Trophoblast cell (in vitro differentiated cells and primary cell): ENCODE data around the gene ME1.
A peak's percentile ranks its signal among the peaks of the same experiment; 100 is the strongest.

Experiments
- DNase-seq, 2 donors: peaks; one replicate each; pipeline ENCODE4 v3.0.0-alpha.2; 2016
- H2AFZ ChIP-seq: 2 replicates; pipeline ENCODE4 v1.6.1; 2013; ENCODE audit warnings: low read length, moderate library complexity, mild to moderate bottlenecking; ENCODE audit not compliant: insufficient read depth, poor library complexity
- H2AK5ac ChIP-seq: 2 replicates; pipeline ENCODE4 v1.6.1; 2013; ENCODE audit warnings: mild to moderate bottlenecking, low read length
- H2BK120ac ChIP-seq: 2 replicates; pipeline ENCODE4 v1.6.1; 2013; ENCODE audit warnings: low read length, mild to moderate bottlenecking, moderate library complexity; ENCODE audit not compliant: insufficient read depth, poor library complexity
- H2BK12ac ChIP-seq: 2 replicates; pipeline ENCODE4 v1.6.1; 2013; ENCODE audit warnings: mild to moderate bottlenecking, low read length, moderate library complexity
- H2BK5ac ChIP-seq: 2 replicates; pipeline ENCODE4 v1.6.1; 2013; ENCODE audit warnings: low read length, low read depth, moderate library complexity, mild to moderate bottlenecking; ENCODE audit not compliant: poor library complexity
- H3K14ac ChIP-seq: 2 replicates; pipeline ENCODE4 v1.6.1; 2013; ENCODE audit warnings: mild to moderate bottlenecking, low read length
- H3K18ac ChIP-seq: 2 replicates; pipeline ENCODE4 v1.6.1; 2013; ENCODE audit warnings: mild to moderate bottlenecking, low read length
- H3K23ac ChIP-seq: 2 replicates; pipeline ENCODE4 v1.6.1; 2013; ENCODE audit warnings: low read length
- H3K27ac ChIP-seq: 2 replicates; pipeline ENCODE4 v1.5.1; 2013; ENCODE audit warnings: low read depth, mild to moderate bottlenecking, inconsistent platforms, low read length, moderate library complexity
- H3K27me3 ChIP-seq: 2 replicates; pipeline ENCODE4 v1.6.1; 2013; ENCODE audit warnings: inconsistent platforms, mild to moderate bottlenecking, low read length, moderate library complexity; ENCODE audit not compliant: insufficient read depth
- H3K36me3 ChIP-seq, 2 experiments: 1 replicate in 1 of 2; 2 replicates in 1 of 2; pipeline ENCODE4 v1.6.1; 2013; ENCODE audit warnings: low read length in 2 of 2, mild to moderate bottlenecking in 2 of 2, moderate library complexity in 1 of 2; ENCODE audit not compliant: insufficient read depth in 2 of 2, control insufficient read depth in 1 of 2
- H3K4ac ChIP-seq: 2 replicates; pipeline ENCODE4 v1.6.1; 2013; ENCODE audit warnings: low read depth, mild to moderate bottlenecking, low read length, moderate library complexity
- H3K4me1 ChIP-seq, 2 experiments: 1 replicate in 1 of 2; 2 replicates in 1 of 2; pipeline ENCODE4 v1.6.1; 2013; ENCODE audit warnings: low read length in 2 of 2, mild to moderate bottlenecking in 2 of 2, moderate library complexity in 1 of 2; ENCODE audit not compliant: insufficient read depth in 2 of 2, control insufficient read depth in 1 of 2
- H3K4me2 ChIP-seq: 2 replicates; pipeline ENCODE4 v1.6.1; 2013; ENCODE audit warnings: inconsistent platforms, mild to moderate bottlenecking, low read length, moderate library complexity
- H3K4me3 ChIP-seq: 2 replicates; pipeline ENCODE4 v1.5.1; 2013; ENCODE audit warnings: mild to moderate bottlenecking, low read depth, low read length, inconsistent platforms
- H3K79me1 ChIP-seq: one replicate; pipeline ENCODE4 v1.6.1; 2013; ENCODE audit warnings: low read length
- H3K79me2 ChIP-seq: 2 replicates; pipeline ENCODE4 v1.6.1; 2013; ENCODE audit warnings: low read length, mild to moderate bottlenecking; ENCODE audit not compliant: control insufficient read depth, insufficient read depth, poor library complexity
- H3K9ac ChIP-seq: 2 replicates; pipeline ENCODE4 v1.6.1; 2013; ENCODE audit warnings: mild to moderate bottlenecking, low read length
- H3K9me3 ChIP-seq: 2 replicates; pipeline ENCODE4 v1.6.1; 2013; ENCODE audit warnings: low read depth, mild to moderate bottlenecking, control low read depth, inconsistent platforms, low read length; ENCODE audit not compliant: insufficient read depth
- H4K12ac ChIP-seq: 2 replicates; pipeline ENCODE4 v1.6.1; 2013; ENCODE audit warnings: low read depth, mild to moderate bottlenecking, low read length, moderate library complexity
- H4K8ac ChIP-seq: 2 replicates; pipeline ENCODE4 v1.6.1; 2013; ENCODE audit warnings: low read depth, mild to moderate bottlenecking, low read length, moderate library complexity
- H4K91ac ChIP-seq: one replicate; pipeline ENCODE4 v1.6.1; 2013; ENCODE audit warnings: low read depth, mild to moderate bottlenecking, low read length, moderate library complexity
- WGBS: extraction: QIAGEN DNeasy Blood & Tissue Kit; methylation state at CpG from one replicate; pipeline ENCODE4 v1.1.7; 2013; ENCODE audit warnings: missing lambda C conversion rate; ENCODE audit not compliant: insufficient read length, insufficient coverage; ENCODE audit errors: extremely low coverage; 5-methylcytosine and 5-hydroxymethylcytosine counted together

ME1 gene

GRCh38 chr6:83199863-83200225 lies 231.0 kb downstream of the ME1 start:
- Histone ChIP-seq H3K18ac (no peak overlapping the region), H3K9ac (no peak overlapping the region), H4K12ac (no peak overlapping the region), H2AK5ac (no peak overlapping the region), H3K36me3 (peaks cover 0 to 4% of the 10 kb centered on the region in 2 experiments), H3K4me1 (peaks cover 1 to 5% of the 10 kb centered on the region in 2 experiments), H3K23ac (no peak overlapping the region), H2BK5ac (no peak overlapping the region), H3K27ac (no peak overlapping the region), H4K8ac (no peak overlapping the region), H3K9me3 (no peaks in the 10 kb centered on the region), H2AFZ (no peak overlapping the region), H2BK12ac (no peak overlapping the region), H4K91ac (no peak overlapping the region), H3K79me2 (no peaks in the 10 kb centered on the region), H3K27me3 (no peaks in the 10 kb centered on the region), H3K14ac (no peak overlapping the region), H2BK120ac (no peak overlapping the region), H3K4ac (no peak overlapping the region), H3K4me3 (no peak overlapping the region), H3K79me1 (no peaks in the 10 kb centered on the region), H3K4me2 (no peak overlapping the region)
- DNase-seq = peak; percentile 80 to 87
- no CpG with 5 or more reads among the region's 2 CpGs for WGBS

GRCh38 chr6:83199173-83199862 lies 231.5 kb downstream of the ME1 start:
- Histone ChIP-seq H3K14ac (no peak overlapping the region), H4K12ac (no peak overlapping the region), H3K4me2 (no peak overlapping the region), H2BK5ac (no peak overlapping the region), H3K79me1 (no peaks in the 10 kb centered on the region), H3K9me3 (no peaks in the 10 kb centered on the region), H3K4me3 (no peak overlapping the region), H3K18ac (no peak overlapping the region), H3K36me3 (peaks cover 0 to 4% of the 10 kb centered on the region in 2 experiments), H2AFZ (no peak overlapping the region), H4K8ac (no peak overlapping the region), H2BK120ac (no peak overlapping the region), H2BK12ac (peak overlapping the region; percentile 53), H3K4me1 (peaks cover 1 to 5% of the 10 kb centered on the region in 2 experiments), H2AK5ac (no peak overlapping the region), H3K9ac (no peak overlapping the region), H3K27ac (no peak overlapping the region), H4K91ac (no peak overlapping the region), H3K23ac (no peak overlapping the region), H3K27me3 (no peaks in the 10 kb centered on the region), H3K4ac (no peak overlapping the region), H3K79me2 (no peaks in the 10 kb centered on the region)
- DNase-seq = no peak
- WGBS = no CpG with 5 or more reads among the region's 5 CpGs

GRCh38 chr6:83198486-83199172 lies 232.2 kb downstream of the ME1 start:
- Histone ChIP-seq H3K4me1 (peaks cover 5 to 8% of the 10 kb centered on the region in 2 experiments), H4K91ac (no peak overlapping the region), H3K79me1 (peaks cover 1% of the 10 kb centered on the region), H4K8ac (no peak overlapping the region), H3K27ac (no peak overlapping the region), H2BK120ac (no peak overlapping the region), H4K12ac (no peak overlapping the region), H3K9me3 (no peaks in the 10 kb centered on the region), H3K23ac (no peak overlapping the region), H3K4ac (no peak overlapping the region), H3K36me3 (peaks cover 0 to 4% of the 10 kb centered on the region in 2 experiments), H2BK5ac (no peak overlapping the region), H2AFZ (no peak overlapping the region), H3K18ac (no peak overlapping the region), H3K27me3 (no peaks in the 10 kb centered on the region), H3K9ac (no peak overlapping the region), H2BK12ac (no peak overlapping the region), H2AK5ac (no peak overlapping the region), H3K4me2 (no peak overlapping the region), H3K79me2 (no peaks in the 10 kb centered on the region), H3K4me3 (no peak overlapping the region), H3K14ac (no peak overlapping the region)
- WGBS = no CpG with 5 or more reads among the region's 4 CpGs
- no peak for DNase-seq

- Histone ChIP-seq H3K14ac (peak overlapping the region; percentile 68), H3K4ac (peak overlapping the region; percentile 60), H2BK5ac (no peak overlapping the region), H3K9me3 (no peaks in the 10 kb centered on the region), H4K8ac (peak overlapping the region; percentile 74), H2AFZ (peak overlapping the region; percentile 65), H3K18ac (peak overlapping the region; percentile 39), H2BK12ac (no peak overlapping the region), H3K36me3 (peaks cover 0 to 12% of the 10 kb centered on the region in 2 experiments), H3K79me2 (peaks cover 10% of the 10 kb centered on the region), H2BK120ac (peak overlapping the region; percentile 6), H2AK5ac (no peak overlapping the region), H4K91ac (peak overlapping the region; percentile 20), H3K27me3 (no peaks in the 10 kb centered on the region), H3K23ac (no peak overlapping the region), H3K4me2 (peak overlapping the region; percentile 88), H3K9ac (peak overlapping the region; percentile 92), H4K12ac (peak overlapping the region; percentile 17), H3K27ac (no peak overlapping the region), H3K4me1 (peaks cover 5 to 6% of the 10 kb centered on the region in 2 experiments), H3K79me1 (peaks cover 9% of the 10 kb centered on the region), H3K4me3 (peak overlapping the region; percentile 82)
- no CpG with 5 or more reads among the region's 44 CpGs for WGBS
- peak; percentile 11 to 40 for DNase-seq
These were observed 236.9 kb downstream of the ME1 start for GRCh38 chr6:83193747-83194566.
